ENCODE results near the gene PPP2R2C.

Gene PPP2R2C

GRCh38 chr4:6359536-6360308, 112.7 kb downstream of the PPP2R2C start:
- no peak for DNase-seq

GRCh38 chr4:6357476-6357875, 114.9 kb downstream of the PPP2R2C start:
- DNase-seq = no peak

- DNase-seq = no peak
These were observed 116.3 kb downstream of the PPP2R2C start for GRCh38 chr4:6356076-6356560.

GRCh38 chr4:6355052-6355451, 117.4 kb downstream of the PPP2R2C start:
- DNase-seq = no peak

- DNase-seq = no peak
These were observed 117.8 kb downstream of the PPP2R2C start for GRCh38 chr4:6354626-6355025.

GRCh38 chr4:6354119-6354518, 118.3 kb downstream of the PPP2R2C start:
- DNase-seq = no peak

GRCh38 chr4:6352031-6352692, 120.3 kb downstream of the PPP2R2C start:
- DNase-seq = no peak

- DNase-seq = no peak
These were observed 121.0 kb downstream of the PPP2R2C start for GRCh38 chr4:6351246-6352000.

- no peak for DNase-seq
These were observed 121.8 kb downstream of the PPP2R2C start for GRCh38 chr4:6350646-6351045.

- no peak for DNase-seq
These were observed 122.4 kb downstream of the PPP2R2C start for GRCh38 chr4:6349896-6350603.

- DNase-seq = no peak
These were observed 124.0 kb downstream of the PPP2R2C start for GRCh38 chr4:6348408-6348807.

GRCh38 chr4:6347511-6348045, 124.8 kb downstream of the PPP2R2C start:
- DNase-seq = no peak

- no peak for DNase-seq
These were observed 125.9 kb downstream of the PPP2R2C start for GRCh38 chr4:6346373-6347110.

GRCh38 chr4:6345866-6346265, 126.5 kb downstream of the PPP2R2C start:
- DNase-seq = no peak

- no peak for DNase-seq
These were observed 127.2 kb downstream of the PPP2R2C start for GRCh38 chr4:6345096-6345830.

GRCh38 chr4:6343939-6344408, 128.4 kb downstream of the PPP2R2C start:
- no peak for DNase-seq

GRCh38 chr4:6342530-6343293, 129.7 kb downstream of the PPP2R2C start:
- DNase-seq = no peak

- DNase-seq = no peak
These were observed 130.7 kb downstream of the PPP2R2C start for GRCh38 chr4:6341696-6342095.

GRCh38 chr4:6340446-6341015, 131.9 kb downstream of the PPP2R2C start:
- DNase-seq = no peak

Measured in NCI-H446 treated with DMSO at 0.1 percent for 48 hours (cell line).